Measurements from ENCODE around the gene DPEP1. TPM values are rescaled to one million over a fixed set of nuclear protein-coding genes. Genes with fewer than 3 reads are reported as not detected.

DPEP1 gene
- total and polyA plus RNA-seq, 2 donors (not counting 3 experiments of a cell fraction or from before 2014, with no cell fraction given): 0.37 to 0.44 TPM

GRCh38 chr16:89567656-89568594 is 45.5 kb upstream of the DPEP1 start:
- DNase-seq (ENCODE audit: low read depth, low spot score) (no peak), FAIRE-seq (no peak)
- no peak for TF ChIP-seq JUN (IDR thresholded peaks at IDR 0.05; ENCODE audit: borderline replicate concordance, insufficient read depth, insufficient read length, low read depth)
- no peak for TF ChIP-seq MYC (IDR thresholded peaks at IDR 0.05; ENCODE audit: low read depth, low read length)
- TF ChIP-seq CTCF (IDR thresholded peaks at IDR 0.05; ENCODE audit: extremely low read depth in 1 of 2, insufficient read depth in 1 of 2, low read depth in 1 of 2, low read length in 2 of 2): no peak
- TF ChIP-seq, protein P1, sequence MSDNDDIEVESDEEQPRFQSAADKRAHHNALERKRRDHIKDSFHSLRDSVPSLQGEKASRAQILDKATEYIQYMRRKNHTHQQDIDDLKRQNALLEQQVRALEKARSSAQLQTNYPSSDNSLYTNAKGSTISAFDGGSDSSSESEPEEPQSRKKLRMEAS (IDR thresholded peaks at IDR 0.05; ENCODE audit: insufficient read depth, insufficient read length): no peak
- TF ChIP-seq EZH2 (IDR thresholded peaks at IDR 0.05; ENCODE audit: borderline replicate concordance, low read depth, low read length, severe bottlenecking): no peak
- TF ChIP-seq GATA2 (IDR thresholded peaks at IDR 0.05; ENCODE audit: insufficient read depth, insufficient read length, low read depth, low read length): no peak
- no peak for TF ChIP-seq FOS (IDR thresholded peaks at IDR 0.05; ENCODE audit: borderline replicate concordance, insufficient read depth, low read length)
- no peak for TF ChIP-seq POLR2A (IDR thresholded peaks at IDR 0.05; ENCODE audit: low read depth, low read length)
- no peak for TF ChIP-seq POLR2AphosphoS5 (IDR thresholded peaks at IDR 0.05; ENCODE audit: insufficient read depth, low read depth, low read length)
- POLR2A ChIA-PET: no interaction called here
- Histone ChIP-seq H3K27me3 (ENCODE audit: control insufficient read depth in 2 of 2, insufficient read depth in 2 of 2, low read length in 2 of 2) (no peaks in the 10 kb centered on the region), H3K9ac (replicated peaks; ENCODE audit: extremely low read depth, insufficient read depth, low read length) (no peak overlapping the region), H3K79me2 (ENCODE audit: control insufficient read depth, insufficient read depth, low read length) (peaks cover 13% of the 10 kb centered on the region), H2AFZ (ENCODE audit: low read depth, low read length) (no peak overlapping the region), H3K4me2 (ENCODE audit: insufficient read depth, low read length) (no peak overlapping the region), H3K9me3 (replicated peaks; ENCODE audit: control insufficient read depth, insufficient read depth, low read length) (no peaks in the 10 kb centered on the region), H4K20me1 (replicated peaks; ENCODE audit: control insufficient read depth, extremely low read depth, insufficient read depth, low read length) (peaks cover 4% of the 10 kb centered on the region), H3K4me3 (replicated peaks in 1 of 3; ENCODE audit: insufficient read depth in 1 of 3, low read depth in 1 of 3, low read length in 3 of 3) (no peak overlapping the region), H3K27ac (ENCODE audit: insufficient read depth, low read depth, low read length) (no peak overlapping the region), H3K9me1 (replicated peaks; ENCODE audit: control insufficient read depth, extremely low read depth, insufficient read depth, low read length) (no peaks in the 10 kb centered on the region), H3K4me1 (ENCODE audit: control insufficient read depth, extremely low read depth, insufficient read depth, low read length) (peaks cover 30% of the 10 kb centered on the region), H3K36me3 (ENCODE audit: control insufficient read depth in 2 of 2, extremely low read depth in 1 of 2, insufficient read depth in 2 of 2, low read length in 2 of 2) (peaks cover 17 to 18% of the 10 kb centered on the region in 2 experiments)
- dilution Hi-C loops (cut with MboI; ENCODE audit: extremely low pct_ligation_motif_present, low sequenced_read_pairs) (no loop called here), intact Hi-C loops (cut with micrococcal nuclease) (no loop called here)
- CTCF ChIA-PET: no interaction called here
- no TSS peak for BruUV-seq (replicated peaks)

All from endothelial cell of umbilical vein (primary cell).